CD4-positive, alpha-beta T cell (primary cell): ENCODE results near the gene CDK14. TPM values are rescaled to one million over a fixed set of nuclear protein-coding genes. Genes with fewer than 3 reads are reported as not detected.

Experiments
- ATAC-seq: fragments of 200-7000 bp; cut with Tn5 transposase; one replicate; pipeline ENCODE4 v1.10.0; 2022; ENCODE audit warnings: mild to moderate bottlenecking; ENCODE audit not compliant: poor library complexity
- CTCF ChIA-PET: fragments of 350-600 bp; sonication (Branson Sonifier 250); formaldehyde crosslinking; loops from one replicate; lab custom pipeline; 2021; ENCODE audit warnings: antibody characterized with exemption, inconsistent platforms; lab: Charles Lee
- POLR2A ChIA-PET: fragments of 350-600 bp; sonication (Branson Sonifier 250); formaldehyde crosslinking; loops from one replicate; lab custom pipeline; 2021; ENCODE audit warnings: antibody characterized with exemption, inconsistent platforms; lab: Charles Lee
- DNase-seq, 14 experiments: peaks; one replicate each; pipeline ENCODE4 v3.0.0-alpha.2; 2013 to 2020; ENCODE audit warnings: mixed read lengths in 2 of 14
- H3K27ac ChIP-seq, 2 donors: one replicate each; pipeline versions ENCODE4 v1.5.1 to v1.7.0; 2013; ENCODE audit warnings: low read length in 2 of 2, low read depth in 1 of 2, mild to moderate bottlenecking in 1 of 2
- H3K27me3 ChIP-seq, 2 experiments: 1 replicate in 1 of 2; 2 replicates in 1 of 2; pipeline versions ENCODE4 v1.6.1 to v1.7.0; 2013; ENCODE audit warnings: low read length in 2 of 2, control low read depth in 1 of 2, mild to moderate bottlenecking in 1 of 2, moderate library complexity in 1 of 2; ENCODE audit not compliant: insufficient read depth in 2 of 2, control insufficient read depth in 1 of 2
- H3K36me3 ChIP-seq: one replicate; pipeline ENCODE4 v1.6.1; 2013; ENCODE audit warnings: low read length, control low read depth; ENCODE audit not compliant: insufficient read depth
- H3K4me1 ChIP-seq: one replicate; pipeline ENCODE4 v1.6.1; 2013; ENCODE audit warnings: low read length, control low read depth; ENCODE audit not compliant: insufficient read depth
- H3K4me3 ChIP-seq: one replicate; pipeline ENCODE4 v1.5.1; 2013; ENCODE audit warnings: mild to moderate bottlenecking, low read length, moderate library complexity
- H3K9me3 ChIP-seq, 2 experiments: 1 replicate in 1 of 2; 2 replicates in 1 of 2; pipeline versions ENCODE4 v1.6.1 to v1.7.0; 2013; ENCODE audit warnings: low read length in 2 of 2, mild to moderate bottlenecking in 2 of 2, control low read depth in 1 of 2, moderate library complexity in 1 of 2; ENCODE audit not compliant: control insufficient read depth in 1 of 2, insufficient read depth in 1 of 2
- H3K27ac Mint-ChIP-seq: one replicate; pipeline ENCODE4 v1.8.0; 2020; ENCODE audit warnings: mixed read lengths
- H3K27me3 Mint-ChIP-seq: one replicate; pipeline ENCODE4 v1.8.0; 2021; ENCODE audit warnings: mixed read lengths
- H3K36me3 Mint-ChIP-seq: one replicate; pipeline ENCODE4 v1.8.0; 2021; ENCODE audit warnings: low read depth, mixed read lengths
- H3K4me1 Mint-ChIP-seq: one replicate; pipeline ENCODE4 v1.8.0; 2021; ENCODE audit warnings: low read depth, mixed read lengths
- H3K4me3 Mint-ChIP-seq: one replicate; pipeline ENCODE4 v1.8.0; 2020; ENCODE audit warnings: mild to moderate bottlenecking, mixed read lengths
- H3K9me3 Mint-ChIP-seq: one replicate; pipeline ENCODE4 v1.8.0; 2020; ENCODE audit warnings: mixed read lengths
- CTCF ChIP-seq: fragments of 200-600 bp; IDR thresholded peaks from one replicate; pipeline ENCODE4 v1.8.0; 2022; ENCODE audit warnings: antibody characterized with exemption, mild to moderate bottlenecking
- intact Hi-C, 2 experiments: fragments of 100-400 bp; cut with DNase I in 1 of 2; cut with micrococcal nuclease in 1 of 2; formaldehyde crosslinking; loops; one replicate each; pipeline versions ENCODE4 v1.15.1 to v1.9.0; 2023 to 2025; cut with DNase I, micrococcal nuclease
- total RNA-seq, 174 experiments: library from RNA in 2 of 174; stranded (reverse) in 2 of 174; gene quantifications; one replicate each; pipeline ENCODE4 v1.2.3 and lab custom pipeline; 2021 to 2026

The CDK14 gene
- total RNA-seq, 2 experiments from 2014 or later, result 0.45 to 0.47 TPM

DNA sequence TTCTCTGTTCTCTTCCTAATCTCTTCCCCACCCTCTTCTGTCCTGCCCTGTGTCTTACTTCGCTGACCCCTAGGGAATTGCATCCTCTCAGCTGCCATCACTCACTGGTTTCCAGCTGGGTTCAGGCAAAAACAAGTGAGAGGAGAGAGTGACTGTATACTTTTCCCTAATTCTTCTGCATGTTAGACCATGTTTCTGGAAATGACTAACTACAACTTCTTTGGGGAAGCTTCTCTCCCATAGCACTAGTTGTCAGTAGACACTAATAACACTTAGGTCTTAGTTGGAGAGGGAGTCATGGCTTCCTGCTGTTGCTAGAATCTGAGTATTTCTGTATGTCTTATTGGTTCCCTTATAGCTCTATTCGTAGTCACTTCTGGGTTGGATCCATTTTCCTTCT lies 369.1 kb downstream of the CDK14 start:
- no peaks in the 10 kb centered on the region for H3K27me3 Mint-ChIP-seq
- Histone ChIP-seq H3K9me3 (no peaks in the 10 kb centered on the region), H3K27me3 (no peaks in the 10 kb centered on the region), H3K4me1 (no peaks in the 10 kb centered on the region), H3K27ac (no peak overlapping the region), H3K36me3 (no peaks in the 10 kb centered on the region), H3K4me3 (no peak overlapping the region)
- ATAC-seq (no peak), DNase-seq (no peak)
- intact Hi-C loops, result no loop called here
- ChIA-PET CTCF (no interaction called here), POLR2A (no interaction called here)
- no peaks in the 10 kb centered on the region for H3K4me1 Mint-ChIP-seq
- no peak overlapping the region for H3K27ac Mint-ChIP-seq
- H3K4me3 Mint-ChIP-seq, result no peak overlapping the region
- H3K9me3 Mint-ChIP-seq, result no peaks in the 10 kb centered on the region
- no peaks in the 10 kb centered on the region for H3K36me3 Mint-ChIP-seq
- no peak for TF ChIP-seq CTCF

GRCh38 chr7:90966346-90966745 lies 370.2 kb downstream of the CDK14 start:
- H3K36me3 Mint-ChIP-seq, result no peaks in the 10 kb centered on the region
- ChIA-PET POLR2A (no interaction called here), CTCF (no interaction called here)
- no peak for TF ChIP-seq CTCF
- H3K4me3 ChIP-seq, result no peak overlapping the region
- no peaks in the 10 kb centered on the region for H3K9me3 ChIP-seq
- H3K9me3 Mint-ChIP-seq, result no peaks in the 10 kb centered on the region
- H3K36me3 ChIP-seq, result no peaks in the 10 kb centered on the region
- H3K27ac Mint-ChIP-seq, result no peak overlapping the region
- intact Hi-C loops, result no loop called here
- no peak for ATAC-seq
- no peak overlapping the region for H3K4me3 Mint-ChIP-seq
- no peak overlapping the region for H3K27ac ChIP-seq
- DNase-seq, result no peak
- no peaks in the 10 kb centered on the region for H3K4me1 ChIP-seq
- no peaks in the 10 kb centered on the region for H3K27me3 ChIP-seq
- H3K4me1 Mint-ChIP-seq, result no peaks in the 10 kb centered on the region
- H3K27me3 Mint-ChIP-seq, result no peaks in the 10 kb centered on the region

GRCh38 chr7:90968871-90969270 lies 372.8 kb downstream of the CDK14 start:
- Histone ChIP-seq H3K36me3 (no peaks in the 10 kb centered on the region), H3K4me3 (no peak overlapping the region), H3K27me3 (no peaks in the 10 kb centered on the region), H3K27ac (no peak overlapping the region), H3K9me3 (peaks cover 0 to 2% of the 10 kb centered on the region in 2 experiments), H3K4me1 (no peaks in the 10 kb centered on the region)
- no peak for DNase-seq
- H3K9me3 Mint-ChIP-seq, result no peaks in the 10 kb centered on the region
- no peaks in the 10 kb centered on the region for H3K27me3 Mint-ChIP-seq
- no peak overlapping the region for H3K4me3 Mint-ChIP-seq
- no peak overlapping the region for H3K27ac Mint-ChIP-seq
- ChIA-PET POLR2A (no interaction called here), CTCF (no interaction called here)
- H3K36me3 Mint-ChIP-seq, result no peaks in the 10 kb centered on the region
- H3K4me1 Mint-ChIP-seq, result no peaks in the 10 kb centered on the region
- TF ChIP-seq CTCF, result no peak
- ATAC-seq, result no peak
- intact Hi-C loops, result no loop called here
